Stimulated activated CD8-positive, alpha-beta memory T cell treated with anti-CD3 and anti-CD28 coated beads, Interleukin-7, amount 100 ng/mL, for 48 hours (primary cell): ENCODE measurements around the gene WRNIP1.

ENCODE experiments used
- DNase-seq, 2 donors: peaks; one replicate each; pipeline ENCODE4 v3.0.0-alpha.2; 2020; ENCODE audit warnings: low read depth in 1 of 2; ENCODE audit errors: extremely low read depth in 1 of 2

WRNIP1 gene

GRCh38 chr6:2765166-2765895 is at the start of gene WRNIP1:
Gene WRNIP1, plus strand, starts transcription at chr6:2765393. Its CDS starts 230 bp downstream, at chr6:2765623.
- peak; percentile 95 for DNase-seq

DNA sequence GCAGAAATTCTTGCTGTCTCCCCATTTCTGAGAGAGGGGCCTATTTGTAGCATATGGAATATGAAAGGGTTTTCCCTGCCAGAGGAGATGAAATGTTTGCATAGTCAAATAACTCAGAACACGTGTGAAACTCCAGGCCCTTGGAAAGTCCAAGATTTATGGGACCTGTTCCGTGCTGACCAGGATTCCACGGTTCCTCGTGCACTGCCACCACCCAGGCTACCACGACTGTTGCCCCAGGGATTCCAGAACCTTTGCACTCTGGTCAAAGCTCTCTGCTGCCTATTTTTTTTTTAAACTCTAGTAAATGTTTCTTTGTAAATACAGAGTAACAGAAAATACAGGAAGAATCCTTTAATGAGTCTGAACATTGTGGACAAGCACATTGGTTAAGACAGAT is 49.5 kb upstream of the WRNIP1 start:
- no peak for DNase-seq

DNA sequence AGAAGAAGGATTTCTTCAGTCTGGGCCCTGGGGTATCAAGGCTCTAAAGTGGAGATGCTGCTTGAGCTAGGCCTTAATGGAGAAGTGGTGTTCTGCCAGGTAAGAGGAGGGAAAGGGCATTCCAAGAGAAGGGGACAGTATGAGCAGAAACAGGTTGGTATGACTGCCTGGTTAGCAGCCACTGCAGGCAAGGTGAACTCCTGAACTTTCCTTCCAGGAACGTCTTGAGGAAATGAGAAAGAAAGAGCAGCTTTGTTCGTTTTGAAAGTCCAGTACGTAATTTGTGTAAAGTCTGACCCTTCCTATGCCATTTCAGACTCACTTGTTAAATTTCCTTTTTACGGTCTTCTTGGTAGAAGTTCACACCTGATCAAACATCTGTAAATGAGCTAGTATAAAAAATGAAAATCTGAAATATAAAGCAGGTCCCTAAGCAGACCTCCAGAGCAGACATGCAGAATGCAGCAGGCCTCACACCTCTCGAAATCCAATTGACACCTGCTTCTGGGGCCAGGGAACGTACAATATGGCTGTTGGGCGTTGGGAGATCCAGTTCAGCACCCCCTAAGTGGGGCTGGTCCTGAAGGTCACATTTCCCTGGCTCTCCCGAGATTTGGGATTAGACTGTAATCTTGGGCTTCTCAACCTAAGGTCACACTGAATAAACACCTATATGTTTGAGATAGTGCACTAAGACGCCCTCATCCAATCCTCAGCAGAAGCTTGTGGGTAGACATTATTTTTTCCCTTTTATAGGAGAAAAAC is 48.1 kb upstream of the WRNIP1 start:
- no peak for DNase-seq

DNA sequence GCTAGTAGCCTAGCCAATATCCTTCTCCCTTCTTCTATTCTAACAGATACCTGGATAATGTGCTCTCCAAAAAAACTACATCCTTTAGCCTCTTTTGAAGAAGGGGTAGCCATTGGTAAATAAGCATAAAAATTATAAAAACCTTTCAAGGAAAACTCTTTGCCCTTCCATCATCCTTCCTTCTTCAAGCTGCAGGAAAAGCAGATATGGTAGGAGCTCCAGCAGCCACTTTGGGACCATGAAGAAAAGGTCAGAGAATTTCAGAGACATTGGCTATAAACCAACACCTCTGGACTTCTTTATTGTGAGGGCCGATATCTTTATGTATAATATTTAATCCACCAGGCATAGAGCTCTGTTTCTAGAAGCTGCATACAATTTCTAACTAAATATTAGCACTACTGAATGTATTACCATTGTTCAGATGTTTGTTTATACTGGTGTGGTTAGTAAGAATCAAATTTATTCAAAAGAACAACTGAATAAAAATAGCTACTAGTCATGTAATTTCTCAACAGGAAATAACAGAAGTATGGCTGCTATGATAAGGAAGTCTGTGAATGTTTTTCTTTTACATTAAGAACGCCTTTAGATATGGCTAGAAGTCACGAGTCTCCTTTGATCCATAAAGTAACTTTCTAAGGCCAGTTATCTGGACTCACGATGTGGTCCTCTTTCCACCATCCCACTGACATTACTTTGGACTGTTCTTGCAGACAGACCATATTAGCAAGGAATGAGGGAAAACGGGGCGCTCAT is 46.7 kb upstream of the WRNIP1 start:
- no peak for DNase-seq

GRCh38 chr6:2719093-2719455 is 46.1 kb upstream of the WRNIP1 start:
- DNase-seq = no peak

- DNase-seq = no peak
Measured at GRCh38 chr6:2721219-2721618, 44.0 kb upstream of the WRNIP1 start.

DNA sequence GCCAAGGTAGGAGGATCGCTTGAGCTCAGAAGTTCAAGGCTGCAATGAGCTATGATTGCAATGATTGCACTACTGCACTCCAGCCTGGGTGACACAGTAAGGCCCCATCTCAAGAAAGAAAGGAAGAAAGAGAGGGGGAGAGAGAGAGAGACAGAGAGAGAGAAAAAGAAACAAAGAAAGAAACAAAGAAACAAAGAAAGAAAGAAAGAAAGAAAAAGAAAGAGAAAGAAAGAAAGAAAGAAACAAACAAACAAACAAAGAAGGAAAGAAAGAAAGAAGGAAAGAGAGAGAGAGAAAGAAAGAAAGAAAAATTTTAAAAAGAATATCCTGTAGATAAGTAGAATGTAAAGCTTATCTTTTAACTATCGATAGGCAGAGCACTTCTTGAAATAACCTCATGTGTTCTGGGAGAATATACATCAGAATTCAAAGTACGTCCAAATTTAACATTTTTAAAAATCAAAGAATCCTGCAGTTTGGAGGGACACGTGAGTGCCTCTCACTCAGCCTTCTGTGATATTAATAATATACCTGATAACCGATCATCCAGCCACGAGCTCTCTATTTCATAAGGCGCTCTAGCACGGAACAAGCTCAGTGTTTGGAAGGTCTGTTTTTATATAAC is 39.7 kb upstream of the WRNIP1 start:
- DNase-seq = no peak

DNA sequence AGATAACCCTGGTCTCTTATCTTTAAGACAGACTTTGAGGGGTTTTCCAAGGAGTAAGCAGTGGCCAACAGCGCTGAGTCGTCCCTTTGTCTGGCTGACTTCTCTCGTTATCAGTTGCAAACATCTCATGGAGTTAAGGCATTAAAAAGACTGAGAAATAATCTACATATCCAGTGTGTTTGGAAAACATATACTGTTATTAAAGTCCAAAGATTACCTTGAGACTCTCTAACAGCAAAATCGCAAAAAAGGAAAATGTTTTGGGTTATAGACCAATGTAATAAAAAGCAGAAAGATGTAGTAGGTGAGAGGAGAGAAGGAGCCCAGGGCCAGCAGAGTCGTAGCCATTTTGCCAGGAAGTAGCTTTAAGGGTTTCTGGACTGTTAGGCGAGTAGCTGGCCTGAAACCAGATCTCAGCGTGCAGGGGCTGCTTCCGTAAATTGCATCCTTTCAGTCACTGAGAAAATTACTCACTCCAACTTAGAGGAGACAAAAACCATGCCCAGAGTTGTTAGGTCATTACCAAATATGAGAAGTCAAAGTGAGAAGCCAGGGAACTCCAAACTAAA is 39.1 kb upstream of the WRNIP1 start:
- no peak for DNase-seq

DNA sequence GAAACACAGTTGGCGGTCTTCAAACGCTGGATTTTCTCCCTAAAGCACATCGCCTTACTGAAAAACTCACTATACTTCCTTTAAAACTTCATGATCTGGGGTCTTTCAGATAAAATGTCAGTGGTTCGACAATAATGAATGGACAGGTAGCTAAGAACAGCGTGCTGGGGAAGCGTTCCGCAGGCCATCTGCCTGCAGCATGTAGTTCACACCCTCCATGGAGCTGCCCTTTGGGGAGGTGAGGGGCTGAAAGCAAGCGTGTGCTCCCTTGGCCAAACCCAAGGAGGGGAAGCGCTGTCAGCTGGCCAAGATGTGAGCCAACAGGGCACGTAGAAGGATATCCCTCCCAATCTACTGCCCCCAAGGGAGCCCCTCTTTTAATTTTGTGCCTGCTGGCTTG is 35.3 kb upstream of the WRNIP1 start:
- DNase-seq = no peak

DNA sequence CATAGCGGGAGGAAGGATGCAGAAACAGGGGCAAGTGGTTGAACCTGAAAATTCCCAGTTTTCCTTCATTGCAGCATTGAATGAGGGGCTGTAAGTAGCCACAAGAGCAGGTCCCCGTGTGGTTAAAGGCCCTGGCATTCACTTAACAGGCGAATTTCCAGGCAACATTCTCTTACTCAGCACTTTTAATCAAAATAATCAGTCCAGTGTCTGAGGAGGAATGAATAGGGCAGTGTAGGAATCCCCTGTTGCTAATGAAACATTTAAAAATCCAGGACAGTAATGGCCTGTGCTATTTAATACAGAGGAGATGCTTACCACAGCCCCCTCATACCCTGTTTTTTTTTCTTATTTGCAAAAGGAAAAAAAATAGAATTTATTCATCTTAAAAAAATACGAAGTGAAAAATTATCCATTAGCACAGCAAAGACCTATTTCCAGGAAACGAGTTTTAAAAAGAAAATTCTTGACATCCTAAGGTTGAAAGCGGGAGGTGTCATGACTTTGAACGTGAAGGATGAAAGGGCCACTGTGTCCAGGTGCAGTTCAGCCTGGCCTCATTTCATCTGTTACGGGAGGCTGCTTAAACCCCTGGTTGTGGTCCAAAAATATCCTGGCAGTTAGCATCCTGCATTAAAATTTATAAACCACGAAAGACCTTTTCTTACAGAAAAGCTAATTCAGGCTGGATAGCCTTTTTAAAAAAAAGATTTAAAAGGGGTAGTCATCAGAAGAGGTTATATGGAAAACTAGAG is 34.7 kb upstream of the WRNIP1 start:
- DNase-seq = no peak

- DNase-seq = no peak
Measured at GRCh38 chr6:2731281-2731909, 33.8 kb upstream of the WRNIP1 start.

DNA sequence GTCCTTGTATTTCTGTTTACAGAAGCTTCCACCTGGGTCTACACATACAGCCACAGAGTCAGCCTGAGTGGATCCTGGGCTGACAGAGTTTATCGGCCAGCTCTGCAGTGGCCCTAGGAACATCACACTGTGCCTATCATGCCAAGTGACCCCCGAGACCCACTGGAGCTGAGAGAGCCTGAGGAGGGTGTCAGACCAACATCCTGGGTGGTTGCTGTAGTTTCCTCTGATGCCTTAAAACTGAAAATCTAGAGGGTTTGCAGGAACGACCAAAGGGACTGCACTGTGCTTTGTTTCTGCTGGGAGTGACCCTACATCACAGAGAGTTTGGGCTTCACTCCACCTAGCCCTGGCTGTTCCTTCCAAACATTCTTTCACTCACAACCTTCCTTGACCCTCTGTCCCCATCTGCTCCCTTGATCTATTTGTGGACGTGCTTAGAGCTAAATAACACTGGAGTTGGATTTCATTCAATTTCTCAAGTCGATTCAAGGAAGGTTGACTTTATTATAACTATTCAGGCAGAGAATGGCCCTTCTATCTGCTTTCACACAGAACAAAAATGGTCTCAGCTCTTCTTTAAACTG is 32.6 kb upstream of the WRNIP1 start:
- no peak for DNase-seq

DNA sequence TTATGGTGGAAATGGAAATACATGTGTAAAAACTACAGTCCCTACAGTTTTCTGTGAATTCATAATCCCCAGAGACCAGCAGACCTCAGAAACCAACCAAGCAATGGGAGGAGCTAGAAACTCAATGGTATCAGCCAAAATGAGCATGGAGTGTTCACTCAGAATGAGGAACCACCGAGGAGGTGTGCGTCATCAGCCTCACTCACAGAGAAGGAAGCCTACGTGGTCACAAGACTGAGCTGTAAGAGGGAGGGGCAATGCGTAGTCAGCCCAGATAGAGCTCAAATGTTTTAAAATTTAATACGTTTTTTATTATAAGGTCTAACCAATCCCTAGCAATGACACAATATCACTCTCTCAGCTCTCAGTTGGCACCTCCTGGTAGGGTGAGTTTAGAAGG is 31.9 kb upstream of the WRNIP1 start:
- peak; percentile 22 to 57 for DNase-seq

DNA sequence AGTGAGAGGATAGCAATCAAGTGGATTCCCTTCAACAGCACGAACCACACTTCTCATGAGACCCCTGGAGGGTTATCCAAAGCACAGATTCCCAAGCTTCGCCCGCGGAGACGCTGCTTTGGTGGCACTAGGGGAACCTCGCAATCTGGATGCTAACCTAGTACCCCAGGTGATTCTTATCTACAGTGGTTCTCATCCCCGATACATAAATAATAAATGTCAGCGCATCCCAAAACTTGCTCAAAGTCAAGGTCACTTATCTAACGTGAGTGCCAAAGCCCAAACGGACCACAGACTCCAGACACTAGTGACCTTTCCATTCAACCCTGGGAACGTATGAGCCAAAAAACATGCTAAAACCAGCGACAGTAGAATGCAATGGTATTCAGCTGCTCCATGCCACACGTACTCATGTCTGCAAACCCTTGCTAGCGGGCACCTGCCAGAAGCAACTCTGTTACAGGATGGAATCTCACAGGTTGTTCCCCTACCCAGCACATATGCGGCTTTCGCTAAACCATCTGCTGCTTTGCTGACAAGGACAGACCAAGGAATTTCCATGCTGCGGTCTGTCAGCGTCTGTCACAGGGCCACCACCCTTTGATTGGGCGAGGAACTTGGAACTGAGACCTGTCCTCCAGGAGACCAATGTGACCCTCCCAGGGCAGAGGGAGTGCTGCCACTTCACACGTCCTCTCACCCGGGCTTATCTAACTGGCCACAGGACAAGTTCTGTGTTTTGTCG is 31.3 kb upstream of the WRNIP1 start:
- DNase-seq = no peak

DNA sequence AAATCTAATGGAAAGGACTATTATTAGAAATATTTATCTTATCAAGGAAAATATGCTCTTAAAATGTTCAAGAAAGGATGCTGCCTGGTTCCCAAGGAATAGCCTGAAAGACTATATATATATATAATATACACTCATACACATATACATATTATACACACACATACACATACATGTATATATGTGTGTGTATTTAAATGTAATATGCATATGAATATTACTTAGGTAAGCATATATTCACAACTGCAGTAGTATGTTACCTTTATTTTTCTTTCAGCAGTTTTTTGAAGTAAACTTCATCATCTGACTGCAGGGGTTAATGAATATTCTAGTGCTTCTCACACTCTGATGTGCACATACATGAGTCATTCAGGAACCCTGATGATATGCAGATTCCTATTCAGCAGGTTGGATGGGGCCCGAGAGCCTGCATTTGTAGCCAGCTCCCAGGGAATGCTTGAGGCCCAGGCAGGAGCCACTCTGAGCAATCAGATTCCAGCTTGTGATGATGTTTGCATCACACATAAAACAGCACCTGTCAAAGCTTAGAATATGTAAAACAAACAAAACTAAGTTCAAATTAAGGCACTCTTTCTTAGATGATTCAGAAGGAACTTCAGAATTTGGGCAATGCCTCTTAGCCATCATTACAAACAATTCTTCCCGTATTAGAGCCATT is 30.6 kb upstream of the WRNIP1 start:
- no peak for DNase-seq

DNA sequence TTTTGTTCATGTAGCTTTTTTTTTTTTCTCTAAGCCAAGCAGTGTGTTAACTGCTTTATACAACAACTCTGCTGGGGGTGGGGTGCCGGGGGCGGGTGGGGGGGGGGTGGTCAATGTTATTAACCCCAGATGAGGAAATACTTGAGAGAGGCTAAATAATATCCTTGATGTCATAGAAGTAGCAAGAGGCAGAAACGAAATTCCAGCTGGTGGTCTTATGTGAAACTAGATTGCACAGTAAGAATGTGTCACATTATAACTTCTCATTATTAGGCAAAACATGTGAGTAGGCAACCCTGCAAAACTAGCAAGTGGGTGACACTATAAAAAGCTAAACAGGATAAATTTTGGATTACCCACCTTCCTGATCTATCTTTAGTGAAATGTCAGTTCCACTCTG is 27.3 kb upstream of the WRNIP1 start:
- DNase-seq = no peak

DNA sequence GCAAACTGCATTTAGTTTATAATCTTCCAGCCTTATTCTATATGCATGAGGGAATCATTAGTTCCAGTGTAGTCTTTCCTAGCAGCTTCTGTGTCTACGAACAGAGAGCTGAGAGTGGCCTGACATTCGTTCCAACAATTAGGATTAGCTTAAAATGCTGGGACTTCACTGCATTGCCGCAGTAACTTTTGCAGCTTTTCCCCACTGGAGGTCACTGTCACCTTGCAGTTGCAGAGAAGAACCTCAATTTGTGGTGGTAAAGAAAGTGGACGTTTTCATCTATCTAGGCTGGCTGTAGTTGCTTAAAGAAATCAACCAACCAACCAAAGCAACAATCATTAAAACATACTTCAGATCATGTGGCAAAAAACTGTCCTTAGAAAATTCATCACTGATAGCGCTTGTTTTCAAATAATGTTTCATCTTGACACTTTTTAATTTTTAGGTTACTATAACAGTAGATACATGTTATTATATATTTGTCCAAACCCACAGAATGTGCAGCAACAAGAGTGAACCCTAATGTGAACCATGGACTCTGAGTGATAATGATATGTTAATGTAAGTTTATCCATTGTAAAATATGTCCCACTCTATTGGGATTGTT is 26.7 kb upstream of the WRNIP1 start:
- no peak for DNase-seq

DNA sequence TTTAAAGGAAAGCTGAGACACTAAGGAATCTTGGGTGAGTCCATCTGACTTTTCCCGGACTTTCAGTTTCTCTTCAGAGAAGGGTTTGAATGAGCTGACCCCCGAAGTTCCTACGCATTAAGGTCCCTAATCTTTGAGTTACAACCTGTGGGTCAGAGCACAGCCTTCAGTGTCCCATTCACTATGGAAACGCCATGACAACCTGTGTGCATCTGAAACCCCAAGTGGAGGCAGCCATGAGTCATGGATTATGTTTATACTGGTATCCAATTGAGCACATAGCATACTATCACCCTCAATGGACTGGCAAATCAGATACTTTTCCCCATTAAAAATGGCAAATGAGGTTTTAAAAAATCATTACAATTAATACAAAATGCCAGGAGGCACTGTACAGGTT is 25.9 kb upstream of the WRNIP1 start:
- no peak for DNase-seq
